Measurements from ENCODE around the gene KRTAP4-12.
"Not testable (repeated sequence)": the region's sequence is repeated elsewhere in the genome, so short reads cannot be mapped to it uniquely, and the experiment has no call there.

KRTAP4-12 gene

GRCh38 chr17:41126412-41126811, 2.4 kb upstream of the KRTAP4-12 start:
- DNase-seq (ENCODE audit: low read depth in 3 of 3): no peak

- no peak for DNase-seq (ENCODE audit: low read depth in 3 of 3)
Measured at GRCh38 chr17:41125064-41125463, 1.1 kb upstream of the KRTAP4-12 start.

- DNase-seq (ENCODE audit: low read depth in 3 of 3): not testable (repeated sequence)
Measured at GRCh38 chr17:41123292-41123990, 541 bp downstream of the KRTAP4-12 start.

DNA sequence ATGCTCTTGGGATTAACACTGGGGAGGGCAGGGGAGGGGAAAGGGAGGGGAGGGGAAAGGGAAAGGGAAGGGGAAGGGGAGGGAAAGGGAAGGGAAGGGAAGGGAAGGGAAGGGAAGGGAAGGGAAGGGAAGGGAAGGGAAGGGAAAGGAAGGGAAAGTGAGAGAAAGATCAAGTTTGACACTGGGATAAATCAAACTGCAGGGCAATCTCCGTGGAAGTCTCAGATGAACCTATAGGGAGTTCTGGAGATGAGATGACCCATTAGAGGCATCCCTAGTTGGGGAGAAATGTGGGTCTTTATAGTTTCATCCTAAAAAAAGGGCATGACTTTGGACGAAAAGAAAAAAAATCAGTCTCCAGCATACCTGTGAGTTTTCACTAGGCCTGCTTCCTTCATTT, 2.2 kb downstream of the KRTAP4-12 start:
- no peak for DNase-seq (ENCODE audit: low read depth in 3 of 3)

- DNase-seq (ENCODE audit: low read depth in 3 of 3): not testable (repeated sequence)
Measured at GRCh38 chr17:41119696-41120690, 4.0 kb downstream of the KRTAP4-12 start.

GRCh38 chr17:41118721-41119120, 5.3 kb downstream of the KRTAP4-12 start:
- DNase-seq (ENCODE audit: low read depth in 3 of 3): no peak

- DNase-seq (ENCODE audit: low read depth in 3 of 3): not testable (repeated sequence)
Measured at GRCh38 chr17:41117846-41118386, 6.1 kb downstream of the KRTAP4-12 start, which contains the start of gene KRTAP4-11. Gene KRTAP4-11 (minus strand): TSS chr17:41118373. CDS start chr17:41118315, 58 bp downstream.

DNA sequence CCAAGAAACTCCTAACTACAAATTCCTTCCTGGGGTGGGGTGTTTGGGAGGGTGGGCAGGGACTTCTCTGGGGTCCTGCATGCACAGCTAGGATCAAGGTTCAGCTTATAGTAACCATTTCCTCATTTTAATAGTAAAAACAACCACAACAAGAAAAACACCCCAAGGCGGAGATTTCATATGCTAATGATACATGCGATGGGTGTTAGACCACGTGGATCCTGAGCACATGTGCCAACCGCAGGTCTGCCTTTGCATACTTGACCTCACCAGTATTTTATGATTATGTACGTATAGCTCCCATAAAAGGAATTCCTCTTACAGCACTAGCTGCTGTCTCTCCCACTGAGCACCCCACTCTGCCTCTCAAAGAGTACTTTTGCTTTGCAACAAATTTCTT, 7.7 kb downstream of the KRTAP4-12 start:
- no peak for DNase-seq (ENCODE audit: low read depth in 3 of 3)

GRCh38 chr17:41111151-41111885, 12.7 kb downstream of the KRTAP4-12 start:
- no peak for DNase-seq (ENCODE audit: low read depth in 3 of 3)

GRCh38 chr17:41108728-41109386, 15.1 kb downstream of the KRTAP4-12 start:
- not testable (repeated sequence) for DNase-seq (ENCODE audit: low read depth in 3 of 3)

DNA sequence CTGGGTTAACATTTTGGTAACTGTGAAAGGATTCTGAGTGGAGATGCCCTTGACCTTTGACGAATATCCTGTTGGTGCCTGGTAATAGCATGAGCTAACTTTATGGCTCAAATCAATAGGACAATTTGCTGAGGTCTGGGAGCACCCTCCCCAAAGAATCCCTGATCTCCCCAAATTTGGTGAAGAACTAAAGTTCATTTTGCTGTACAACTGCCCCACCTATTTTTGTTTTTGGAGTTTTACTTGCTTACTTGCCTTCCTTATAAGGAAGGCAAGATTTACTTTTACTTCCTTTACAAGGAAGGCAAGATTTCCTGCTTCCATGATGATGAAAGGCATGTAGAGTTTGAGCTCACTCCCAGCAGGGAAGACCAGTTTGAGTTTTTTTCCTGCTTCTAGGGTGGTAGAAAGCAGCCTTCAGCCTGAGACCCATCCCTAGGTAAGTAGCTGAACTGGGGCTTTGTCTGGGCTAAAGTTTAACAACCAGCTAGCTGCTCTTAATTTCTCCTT, 16.0 kb downstream of the KRTAP4-12 start:
- no peak for DNase-seq (ENCODE audit: low read depth in 3 of 3)

GRCh38 chr17:41105347-41105746, 18.6 kb downstream of the KRTAP4-12 start, which contains the start of gene KRTAP4-9:
Gene KRTAP4-9 (plus strand): TSS chr17:41105389. CDS start chr17:41105389, 0 bp downstream.
- DNase-seq (ENCODE audit: low read depth in 3 of 3): not testable (repeated sequence)

- DNase-seq (ENCODE audit: low read depth in 3 of 3): not testable (repeated sequence)
Measured at GRCh38 chr17:41104386-41105038, 19.5 kb downstream of the KRTAP4-12 start.

DNA sequence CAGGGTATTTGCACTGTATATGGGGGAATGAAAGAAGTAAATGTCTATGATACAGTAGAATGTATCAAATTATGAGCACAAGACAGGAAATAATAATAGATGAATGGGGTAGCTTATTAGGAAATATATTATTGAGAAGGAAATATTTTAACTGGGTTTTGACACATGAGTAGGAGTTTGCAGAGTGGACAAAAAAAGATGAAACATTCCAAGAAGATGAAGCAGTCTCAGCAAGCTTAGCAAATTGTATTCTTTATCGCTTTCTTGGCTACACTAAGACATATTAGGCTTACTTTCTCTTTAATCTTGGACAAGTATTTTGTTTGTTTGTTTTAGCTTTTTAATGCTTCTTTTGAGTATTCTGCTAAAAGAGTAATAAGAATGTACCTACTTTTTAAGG, 20.1 kb downstream of the KRTAP4-12 start:
- no peak for DNase-seq (ENCODE audit: low read depth in 3 of 3)

DNA sequence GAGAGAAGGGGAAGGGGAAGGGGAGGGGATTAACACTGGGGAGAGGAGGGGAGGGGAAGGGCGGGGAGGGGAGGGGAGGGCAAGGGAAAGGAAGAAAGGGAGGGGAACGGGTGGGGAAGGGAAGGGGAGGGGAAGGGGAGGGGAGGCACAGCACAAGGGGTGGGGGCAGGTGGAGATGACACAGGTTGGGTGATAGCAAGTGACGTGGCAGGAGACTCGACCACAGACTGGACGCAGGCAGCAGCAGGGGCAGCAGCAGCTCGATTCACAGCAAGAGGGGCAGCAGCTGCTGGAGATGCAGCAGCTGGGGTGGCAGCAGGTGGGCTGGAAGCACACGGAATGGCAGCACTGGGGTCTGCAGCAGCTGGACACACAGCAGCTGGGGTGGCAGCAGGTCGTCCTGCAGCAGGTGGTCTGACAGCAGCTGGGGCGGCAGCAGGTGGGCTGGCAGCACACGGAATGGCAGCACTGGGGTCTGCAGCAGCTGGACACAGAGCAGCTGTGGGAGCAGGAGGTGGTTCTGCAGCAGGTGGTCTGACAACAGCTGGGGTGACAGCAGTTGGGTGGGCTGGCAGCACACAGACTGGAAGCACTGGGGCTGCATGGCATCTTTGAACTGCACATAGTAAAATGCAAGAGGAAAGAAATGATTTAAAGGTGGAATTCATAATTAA, 22.3 kb downstream of the KRTAP4-12 start, which contains the start of gene KRTAP4-16:
Gene KRTAP4-16 (minus strand): TSS at position 624 of the 674 bp plus-strand sequence. CDS start 0 bp downstream, at position 624.
- DNase-seq (ENCODE audit: low read depth in 3 of 3): no peak

- DNase-seq (ENCODE audit: low read depth in 3 of 3): not testable (repeated sequence)
Measured at GRCh38 chr17:41099682-41100480, 24.1 kb downstream of the KRTAP4-12 start.

DNA sequence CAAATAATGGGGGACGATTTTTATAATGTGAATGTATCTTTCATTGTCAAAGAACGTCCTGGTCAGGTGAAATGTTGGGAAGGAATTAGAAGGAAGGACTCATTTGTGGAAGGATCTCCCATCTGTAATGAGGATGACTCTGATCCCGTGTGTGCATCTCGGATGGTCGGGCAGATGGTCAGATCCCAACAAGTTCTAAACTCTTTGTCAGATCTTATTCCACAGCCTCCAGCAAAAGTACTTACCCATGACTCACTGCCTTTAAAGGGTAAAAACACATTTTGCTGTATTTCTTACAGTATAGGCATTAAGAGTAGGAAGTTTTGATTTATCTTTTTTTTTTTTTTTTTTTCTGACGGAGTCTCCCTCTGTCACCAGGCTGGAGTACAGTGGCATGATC, 25.5 kb downstream of the KRTAP4-12 start:
- DNase-seq (ENCODE audit: low read depth in 3 of 3): no peak

DNA sequence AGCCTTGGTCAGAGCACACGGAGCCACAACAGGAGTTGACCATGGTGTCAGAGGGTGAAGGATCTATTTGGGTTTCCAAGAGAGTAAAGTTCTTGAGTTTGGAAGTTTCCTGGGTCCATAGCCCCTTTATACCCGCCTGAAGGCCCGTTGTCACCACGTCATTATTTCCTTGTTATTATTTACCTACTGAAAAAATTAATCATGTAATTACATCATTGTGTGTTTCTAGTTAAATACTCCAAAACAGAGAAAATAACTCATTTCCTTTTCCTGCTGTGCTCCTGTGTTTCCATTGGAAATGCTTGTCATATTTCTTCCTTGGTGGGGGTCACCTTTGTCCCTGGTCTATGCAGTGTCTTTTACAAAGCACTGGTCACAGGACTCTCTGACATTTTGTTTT, 25.9 kb downstream of the KRTAP4-12 start, which contains the start of gene KRTAP4-8:
Gene KRTAP4-8 (minus strand): TSS at position 101 of the 400 bp plus-strand sequence. CDS start 58 bp downstream, at position 43.
- DNase-seq (ENCODE audit: low read depth in 3 of 3): no peak
